Naive B cell (primary cell): ENCODE results near the gene GRIN1. TPM values are rescaled to one million over a fixed set of nuclear protein-coding genes. Genes with fewer than 3 reads are reported as not detected.

Experiments used
- ATAC-seq, 2 donors: fragments of 150-1000 bp; cut with Tn5 transposase; 2 replicates each; pipeline ENCODE4 v1.10.0; 2021; ENCODE audit warnings: low read depth in 2 of 2, mild to moderate bottlenecking in 2 of 2, moderate library complexity in 2 of 2
- DNase-seq: peaks from one replicate; pipeline ENCODE4 v3.0.0; 2022
- H3K27ac Mint-ChIP-seq, 6 donors: one replicate each; pipeline ENCODE4 v1.8.0; 2020 to 2022; ENCODE audit warnings: mild to moderate bottlenecking in 6 of 6, mixed read lengths in 6 of 6, moderate library complexity in 5 of 6, inconsistent platforms in 2 of 6
- H3K27me3 Mint-ChIP-seq, 3 donors: one replicate each; pipeline ENCODE4 v1.8.0; 2021 to 2022; ENCODE audit warnings: mixed read lengths in 3 of 3, mild to moderate bottlenecking in 1 of 3
- H3K36me3 Mint-ChIP-seq, 2 donors: one replicate each; pipeline ENCODE4 v1.8.0; 2020 to 2022; ENCODE audit warnings: mixed read lengths in 2 of 2, inconsistent platforms in 1 of 2, mild to moderate bottlenecking in 1 of 2
- H3K4me1 Mint-ChIP-seq, 3 donors: one replicate each; pipeline ENCODE4 v1.8.0; 2020 to 2022; ENCODE audit warnings: mixed read lengths in 3 of 3, inconsistent platforms in 1 of 3, mild to moderate bottlenecking in 1 of 3, moderate library complexity in 1 of 3
- H3K4me3 Mint-ChIP-seq, 8 donors: one replicate each; pipeline ENCODE4 v1.8.0; 2020 to 2022; ENCODE audit warnings: mild to moderate bottlenecking in 8 of 8, mixed read lengths in 8 of 8, moderate library complexity in 8 of 8, inconsistent platforms in 2 of 8
- H3K9me3 Mint-ChIP-seq, 7 donors: one replicate each; pipeline ENCODE4 v1.8.0; 2020 to 2022; ENCODE audit warnings: mixed read lengths in 7 of 7, mild to moderate bottlenecking in 5 of 7, inconsistent platforms in 2 of 7, moderate library complexity in 1 of 7
- polyA plus RNA-seq, 6 donors: library from polyadenylated mRNA; unstranded; fragments of 300-500 nt; fragmentation: Illumina TruSeq; gene quantifications; one replicate each; pipeline ENCODE4 v1.2.3, GENCODE V29; 2021; ENCODE audit warnings: low read depth in 6 of 6

GRIN1 gene
- polyA plus RNA-seq, 6 donors from 2014 or later = not detected

GRCh38 chr9:137169896-137170358, 31.0 kb downstream of the GRIN1 start, which contains the start of gene LRRC26:
Gene LRRC26 (minus strand): TSS chr9:137170051. CDS start chr9:137169943, 108 bp downstream.
- Mint-ChIP-seq H3K4me1 (peaks cover 6 to 18% (median 7%) of the 10 kb centered on the region in 3 donors), H3K9me3 (peaks cover 0 to 1% (median 0%) of the 10 kb centered on the region in 7 donors), H3K4me3 (peak within 1 kb of the TSS in 6 of 8 donors; percentile 16 to 74 (median 54)), H3K27me3 (peaks cover 0 to 47% (median 36%) of the 10 kb centered on the region in 3 donors), H3K27ac (peak within 1 kb of the TSS in 2 of 6 donors; percentile 16 to 83), H3K36me3 (no peaks in the 10 kb centered on the region)
- DNase-seq = no peak
- ATAC-seq = no peak

GRCh38 chr9:137170486-137171148, 31.7 kb downstream of the GRIN1 start:
- H3K4me3 Mint-ChIP-seq = peak overlapping the region in 3 of 8 donors; percentile 16 to 53 (median 49)
- DNase-seq (no peak), ATAC-seq (no peak)
- H3K4me1 Mint-ChIP-seq = peaks cover 6 to 18% (median 7%) of the 10 kb centered on the region in 3 donors
- H3K9me3 Mint-ChIP-seq = peaks cover 0 to 1% (median 0%) of the 10 kb centered on the region in 7 donors
- H3K27ac Mint-ChIP-seq = no peak overlapping the region
- no peaks in the 10 kb centered on the region for H3K36me3 Mint-ChIP-seq
- peaks cover 0 to 40% (median 29%) of the 10 kb centered on the region in 3 donors for H3K27me3 Mint-ChIP-seq

GRCh38 chr9:137171149-137171900, 32.4 kb downstream of the GRIN1 start:
- no peak for ATAC-seq
- DNase-seq = no peak
- peaks cover 0 to 1% (median 0%) of the 10 kb centered on the region in 7 donors for H3K9me3 Mint-ChIP-seq
- H3K4me3 Mint-ChIP-seq = no peak overlapping the region
- H3K27ac Mint-ChIP-seq = no peak overlapping the region
- no peaks in the 10 kb centered on the region for H3K36me3 Mint-ChIP-seq
- H3K4me1 Mint-ChIP-seq = peaks cover 6 to 18% (median 10%) of the 10 kb centered on the region in 3 donors
- H3K27me3 Mint-ChIP-seq = peaks cover 0 to 33% (median 22%) of the 10 kb centered on the region in 3 donors

GRCh38 chr9:137172901-137173795, 34.2 kb downstream of the GRIN1 start:
- peaks cover 2 to 18% (median 14%) of the 10 kb centered on the region in 3 donors for H3K4me1 Mint-ChIP-seq
- H3K9me3 Mint-ChIP-seq = no peaks in the 10 kb centered on the region
- ATAC-seq = no peak
- peak overlapping the region in 1 of 6 donors; percentile 37 for H3K27ac Mint-ChIP-seq
- DNase-seq = no peak
- H3K27me3 Mint-ChIP-seq = peaks cover 0 to 26% (median 16%) of the 10 kb centered on the region in 3 donors
- H3K36me3 Mint-ChIP-seq = no peaks in the 10 kb centered on the region
- H3K4me3 Mint-ChIP-seq = no peak overlapping the region

DNA sequence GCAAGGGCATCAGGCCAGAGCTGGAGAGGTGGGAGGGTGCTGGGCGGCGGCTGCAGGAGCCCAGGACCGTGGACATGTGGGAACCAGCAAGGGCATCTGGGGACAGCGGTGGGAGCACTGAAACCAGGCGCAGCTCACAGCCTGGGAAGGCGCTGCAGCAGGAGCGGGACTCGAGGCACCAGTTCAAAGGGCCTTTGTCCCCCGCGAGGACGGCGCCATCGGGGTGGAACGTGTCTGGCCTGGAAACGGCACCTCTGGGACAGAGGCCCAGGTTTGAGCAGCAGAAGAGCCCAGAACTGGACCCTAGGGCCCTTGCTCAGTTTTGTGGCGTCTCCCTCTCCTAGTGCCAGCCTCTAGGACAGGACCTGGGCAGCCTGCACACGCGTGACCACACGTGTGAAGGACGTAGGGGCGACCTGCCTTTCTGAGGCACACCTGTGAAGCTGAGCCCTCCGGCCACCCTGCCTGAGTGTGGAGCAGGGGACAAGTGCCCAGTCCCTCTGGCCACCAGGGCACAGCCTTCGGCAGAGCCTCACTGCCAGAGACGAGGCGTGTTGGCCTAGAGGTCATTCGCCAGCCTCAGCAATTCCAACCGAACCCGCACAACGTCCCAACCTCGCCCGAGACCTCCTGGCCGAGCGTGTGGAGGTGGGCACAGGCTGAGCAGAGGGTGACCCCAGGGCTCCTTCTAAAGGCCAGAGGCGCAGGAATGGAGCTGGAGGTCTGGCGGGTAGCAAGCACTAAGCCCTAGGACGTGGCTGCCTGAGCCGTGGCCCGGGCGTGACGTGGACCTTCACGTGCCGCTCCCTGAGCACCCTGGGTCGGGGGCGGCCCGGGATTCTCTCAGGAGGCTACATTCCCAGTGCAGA, 35.1 kb downstream of the GRIN1 start:
- no peak for ATAC-seq
- DNase-seq = no peak
- peak overlapping the region in 1 of 8 donors; percentile 35 for H3K4me3 Mint-ChIP-seq
- no peaks in the 10 kb centered on the region for H3K9me3 Mint-ChIP-seq
- H3K4me1 Mint-ChIP-seq = peaks cover 0 to 12% (median 7%) of the 10 kb centered on the region in 3 donors
- H3K36me3 Mint-ChIP-seq = no peaks in the 10 kb centered on the region
- peak overlapping the region in 1 of 6 donors; percentile 52 for H3K27ac Mint-ChIP-seq
- peaks cover 0 to 21% (median 10%) of the 10 kb centered on the region in 3 donors for H3K27me3 Mint-ChIP-seq

DNA sequence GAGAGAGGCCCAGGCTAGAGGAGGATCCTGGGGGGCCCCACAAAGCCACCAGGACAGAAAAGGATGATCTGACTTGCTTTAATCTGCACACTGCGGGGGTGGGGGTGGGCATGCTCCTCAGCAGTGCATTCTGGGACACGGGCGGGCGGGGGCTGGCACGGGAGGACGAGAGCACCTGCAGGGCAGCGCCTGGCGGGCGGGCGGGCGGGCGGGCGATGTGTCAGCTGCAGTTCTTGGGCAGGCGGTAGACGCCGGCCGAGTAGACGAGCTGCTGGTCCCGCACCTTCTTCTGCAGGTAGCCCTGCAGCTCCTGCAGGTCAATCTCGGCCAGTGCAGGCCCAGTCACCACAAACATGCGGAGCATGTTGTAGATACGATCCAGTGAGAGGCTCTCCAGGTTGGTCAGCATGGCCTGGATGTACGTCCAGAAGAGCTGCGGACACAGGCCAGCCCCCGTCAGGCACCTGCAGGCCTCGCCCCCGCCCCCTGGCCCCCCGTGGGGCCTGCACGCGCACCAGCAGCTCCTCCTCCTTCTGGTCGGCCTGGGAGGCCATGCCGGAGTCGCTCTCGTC, 35.9 kb downstream of the GRIN1 start:
- peaks cover 0 to 12% (median 10%) of the 10 kb centered on the region in 3 donors for H3K4me1 Mint-ChIP-seq
- peak overlapping the region in 1 of 6 donors; percentile 63 for H3K27ac Mint-ChIP-seq
- H3K4me3 Mint-ChIP-seq = peak overlapping the region in 1 of 8 donors; percentile 68
- DNase-seq (no peak), ATAC-seq (no peak)
- H3K27me3 Mint-ChIP-seq = peaks cover 0 to 19% (median 8%) of the 10 kb centered on the region in 3 donors
- H3K36me3 Mint-ChIP-seq = no peaks in the 10 kb centered on the region
- H3K9me3 Mint-ChIP-seq = no peaks in the 10 kb centered on the region

GRCh38 chr9:137175345-137175961, 36.5 kb downstream of the GRIN1 start:
- ATAC-seq (peak; percentile 19 to 34), DNase-seq (no peak)
- H3K27ac Mint-ChIP-seq = peak overlapping the region in 2 of 6 donors; percentile 23 to 63
- peaks cover 0 to 10% (median 6%) of the 10 kb centered on the region in 3 donors for H3K4me1 Mint-ChIP-seq
- peaks cover 0 to 13% (median 2%) of the 10 kb centered on the region in 3 donors for H3K27me3 Mint-ChIP-seq
- H3K9me3 Mint-ChIP-seq = no peaks in the 10 kb centered on the region
- H3K36me3 Mint-ChIP-seq = no peaks in the 10 kb centered on the region
- peak overlapping the region in 1 of 8 donors; percentile 68 for H3K4me3 Mint-ChIP-seq

- Mint-ChIP-seq H3K36me3 (no peaks in the 10 kb centered on the region), H3K27me3 (peaks cover 0 to 2% (median 0%) of the 10 kb centered on the region in 3 donors), H3K27ac (peak overlapping the region in 3 of 6 donors; percentile 19 to 76 (median 23)), H3K4me1 (peaks cover 0 to 10% (median 4%) of the 10 kb centered on the region in 3 donors), H3K9me3 (no peaks in the 10 kb centered on the region), H3K4me3 (peak overlapping the region in 1 of 8 donors; percentile 21)
- no peak for DNase-seq
- ATAC-seq = peak; percentile 62 to 66
These were observed 37.6 kb downstream of the GRIN1 start for GRCh38 chr9:137176302-137177182.

- no peak for ATAC-seq
- peak overlapping the region in 1 of 6 donors; percentile 63 for H3K27ac Mint-ChIP-seq
These were observed 39.4 kb downstream of the GRIN1 start for GRCh38 chr9:137178201-137178938.

DNA sequence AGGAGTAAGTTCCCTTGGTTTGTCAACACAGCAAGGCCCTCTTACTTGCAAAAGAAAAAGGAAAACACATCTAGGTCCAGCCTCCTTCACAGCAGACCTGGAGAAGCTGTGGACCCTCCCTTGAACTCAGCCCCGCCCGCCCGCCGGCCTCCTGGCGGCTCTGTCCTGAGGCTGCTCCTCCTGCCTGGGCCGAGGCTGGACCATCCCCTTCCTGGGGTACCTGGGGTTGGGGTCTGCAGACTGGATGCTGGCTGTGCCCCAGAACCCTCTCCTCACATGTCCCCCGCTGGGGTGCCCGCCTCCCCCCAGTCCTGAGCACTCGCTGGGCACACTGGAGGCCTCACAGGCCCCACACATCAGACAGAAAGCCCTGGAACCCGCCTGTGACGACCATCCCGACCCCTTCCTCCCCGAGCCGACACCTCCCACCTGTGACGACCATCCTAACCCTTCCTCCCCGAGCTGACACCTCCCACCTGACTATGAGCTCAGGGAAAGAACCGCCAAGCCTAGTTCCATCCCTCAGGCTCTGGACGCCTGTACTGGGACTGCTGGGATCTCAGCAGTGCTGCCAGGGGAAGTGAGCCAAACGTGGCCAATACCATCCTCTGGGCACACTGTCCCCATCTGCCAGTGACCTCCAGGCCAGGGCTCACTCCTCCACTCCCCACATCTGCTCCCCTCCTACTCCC, 40.1 kb downstream of the GRIN1 start:
- Mint-ChIP-seq H3K4me1 (peaks cover 0 to 12% (median 3%) of the 10 kb centered on the region in 3 donors), H3K27me3 (no peaks in the 10 kb centered on the region), H3K4me3 (no peak overlapping the region), H3K27ac (no peak overlapping the region), H3K9me3 (no peaks in the 10 kb centered on the region), H3K36me3 (peaks cover 0 to 9% of the 10 kb centered on the region in 2 donors)
- no peak for ATAC-seq
- no peak for DNase-seq

More at GRCh38 chr9:137178201-137178938, 39.4 kb downstream of the GRIN1 start:
- DNase-seq = no peak
- Mint-ChIP-seq H3K4me3 (no peak overlapping the region), H3K27me3 (no peaks in the 10 kb centered on the region), H3K36me3 (peaks cover 0 to 2% of the 10 kb centered on the region in 2 donors), H3K4me1 (peaks cover 0 to 10% (median under 1%) of the 10 kb centered on the region in 3 donors), H3K9me3 (no peaks in the 10 kb centered on the region)
